Activated CD4-positive, CD25-positive, alpha-beta regulatory T cell treated with anti-CD3 and anti-CD28 coated beads, Interleukin-2, amount 50 U/mL, for 24 hours (primary cell): ENCODE data around the gene CHST8.

ENCODE experiments used
- ATAC-seq, 2 donors: fragments of 150-1000 bp; cut with Tn5 transposase; one replicate each; pipeline ENCODE4 v1.10.0; 2021; ENCODE audit warnings: mild to moderate bottlenecking in 1 of 2, moderate library complexity in 1 of 2

CHST8 gene

DNA sequence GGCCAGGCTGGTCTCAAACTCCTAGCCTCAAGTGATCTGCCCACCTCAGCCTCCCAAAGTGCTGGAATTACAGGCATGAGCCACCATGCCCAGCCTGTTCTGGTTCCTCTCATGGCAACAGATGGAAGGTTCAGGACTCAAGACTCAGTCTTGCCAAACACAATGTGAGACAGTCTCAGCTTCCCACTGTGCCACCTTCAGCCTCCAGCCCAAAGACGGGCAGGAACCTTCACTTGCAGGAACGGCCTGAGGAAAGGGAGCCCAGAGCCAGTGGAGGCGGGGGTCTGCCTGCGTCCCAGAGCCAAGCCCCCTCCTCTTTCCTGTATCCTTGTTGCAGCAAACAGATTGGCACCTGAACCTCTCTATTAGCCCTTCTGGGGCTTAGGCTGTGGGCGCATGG is 2.9 kb upstream of the CHST8 start:
- ATAC-seq = no peak

DNA sequence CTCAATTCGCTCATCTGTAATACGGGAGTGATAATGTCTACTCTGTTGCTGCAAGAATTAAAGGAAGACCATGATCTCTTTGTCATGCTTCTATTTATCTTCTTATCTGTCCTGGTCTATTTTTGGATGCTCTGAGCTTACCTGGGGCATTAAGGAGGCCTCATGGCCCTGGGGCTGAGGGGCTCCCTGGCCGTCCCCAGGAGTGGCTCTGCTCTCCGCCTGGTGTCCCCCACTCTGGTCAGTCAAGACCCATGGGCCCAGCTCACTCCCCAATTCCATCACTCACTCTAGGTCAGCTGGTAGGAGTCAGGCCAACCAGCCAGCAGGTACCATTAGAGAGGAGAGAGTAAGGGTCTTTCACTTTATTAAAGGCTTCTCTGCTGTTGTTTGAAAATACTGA is 1.1 kb upstream of the CHST8 start:
- no peak for ATAC-seq

DNA sequence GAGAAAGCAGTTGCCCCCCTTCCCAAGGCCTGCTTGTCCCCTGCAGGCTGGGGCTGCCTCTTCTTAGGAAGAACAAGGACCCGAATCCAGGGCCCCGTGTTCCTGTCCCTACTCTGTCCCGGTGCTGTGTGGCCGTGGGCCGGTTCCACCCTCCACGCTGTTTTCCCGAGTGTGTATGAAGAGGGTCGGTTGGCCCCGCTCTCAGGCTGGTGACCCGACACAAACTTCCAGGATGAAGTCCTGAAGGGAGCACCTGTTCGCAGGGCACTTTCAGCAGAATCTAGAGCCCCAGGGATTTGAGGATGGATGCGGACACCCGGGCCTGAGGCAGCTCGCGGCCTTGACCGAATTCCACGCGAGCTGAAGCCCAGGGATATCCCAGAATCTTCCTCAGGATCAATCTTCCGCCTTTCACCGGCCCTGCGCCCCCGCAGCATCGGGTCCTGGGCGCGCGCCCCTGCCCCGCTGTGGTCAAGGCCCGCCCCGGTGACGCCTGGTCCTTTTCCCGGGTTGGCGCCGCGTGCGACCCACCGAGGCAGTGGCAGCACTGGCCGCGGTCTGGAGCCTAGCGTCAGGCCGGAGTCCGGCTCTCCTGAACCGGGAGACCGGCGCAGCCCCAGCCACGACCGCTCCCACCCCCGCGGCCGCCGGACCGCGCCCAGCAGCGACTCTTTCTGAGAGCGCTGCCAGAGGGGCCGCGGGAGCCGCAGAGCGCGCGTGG is 528 bp upstream of the CHST8 start:
- ATAC-seq = no peak

GRCh38 chr19:33622505-33622808 is 704 bp downstream of the CHST8 start:
- no peak for ATAC-seq

- no peak for ATAC-seq
These were observed 1.2 kb downstream of the CHST8 start for GRCh38 chr19:33622809-33623511.

DNA sequence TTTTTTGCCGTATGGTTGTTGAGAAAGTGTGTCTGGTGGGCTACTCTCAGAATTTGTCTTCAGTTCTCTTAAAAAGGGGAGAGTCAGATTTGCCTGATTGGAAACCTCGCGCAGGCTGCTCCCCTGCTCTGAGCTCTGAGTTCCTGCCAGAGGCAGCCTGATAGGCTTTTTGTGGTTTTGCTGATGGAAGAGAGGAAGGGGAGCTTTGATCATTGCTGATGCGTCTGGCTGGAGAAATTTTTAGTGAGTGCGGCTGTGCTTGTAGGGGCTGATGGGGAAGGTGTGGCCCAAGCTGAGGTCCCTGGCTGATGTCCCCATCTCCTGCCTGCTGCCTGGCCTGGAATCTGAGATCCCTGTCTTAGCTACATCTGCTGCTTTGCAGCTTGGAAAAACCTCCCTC is 2.8 kb downstream of the CHST8 start:
- no peak for ATAC-seq

GRCh38 chr19:33627526-33627925 is 5.8 kb downstream of the CHST8 start:
- no peak for ATAC-seq

- no peak for ATAC-seq
These were observed 6.4 kb downstream of the CHST8 start for GRCh38 chr19:33627962-33628839.

GRCh38 chr19:33628921-33629825 is 7.4 kb downstream of the CHST8 start:
- ATAC-seq = no peak

DNA sequence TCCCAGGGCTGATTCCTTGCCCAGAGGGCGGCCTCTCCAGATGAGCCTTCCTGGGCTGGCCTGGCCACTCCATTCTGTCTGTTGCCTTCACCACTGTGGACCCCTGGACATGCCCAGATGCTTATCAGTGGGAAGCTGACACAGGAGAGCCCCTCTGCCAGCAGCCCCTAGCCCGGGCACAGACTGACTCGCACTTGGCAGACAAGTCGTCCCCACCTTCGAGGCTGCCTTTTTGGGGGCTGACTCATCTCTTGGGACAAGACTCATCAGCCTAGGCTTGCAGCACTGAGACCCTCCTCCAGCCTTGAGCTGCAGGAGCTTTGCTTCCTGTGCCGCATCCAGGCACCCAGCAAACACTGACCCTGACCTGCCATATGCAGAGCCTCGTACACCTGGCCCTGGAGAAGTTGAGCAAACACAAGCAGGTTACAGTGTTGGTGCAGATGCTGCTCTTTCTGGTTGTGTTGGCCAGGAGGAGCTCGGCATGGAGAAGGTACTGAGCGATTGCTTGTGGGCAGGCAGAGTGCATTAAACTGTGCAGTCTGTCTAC is 8.1 kb downstream of the CHST8 start:
- ATAC-seq = no peak

DNA sequence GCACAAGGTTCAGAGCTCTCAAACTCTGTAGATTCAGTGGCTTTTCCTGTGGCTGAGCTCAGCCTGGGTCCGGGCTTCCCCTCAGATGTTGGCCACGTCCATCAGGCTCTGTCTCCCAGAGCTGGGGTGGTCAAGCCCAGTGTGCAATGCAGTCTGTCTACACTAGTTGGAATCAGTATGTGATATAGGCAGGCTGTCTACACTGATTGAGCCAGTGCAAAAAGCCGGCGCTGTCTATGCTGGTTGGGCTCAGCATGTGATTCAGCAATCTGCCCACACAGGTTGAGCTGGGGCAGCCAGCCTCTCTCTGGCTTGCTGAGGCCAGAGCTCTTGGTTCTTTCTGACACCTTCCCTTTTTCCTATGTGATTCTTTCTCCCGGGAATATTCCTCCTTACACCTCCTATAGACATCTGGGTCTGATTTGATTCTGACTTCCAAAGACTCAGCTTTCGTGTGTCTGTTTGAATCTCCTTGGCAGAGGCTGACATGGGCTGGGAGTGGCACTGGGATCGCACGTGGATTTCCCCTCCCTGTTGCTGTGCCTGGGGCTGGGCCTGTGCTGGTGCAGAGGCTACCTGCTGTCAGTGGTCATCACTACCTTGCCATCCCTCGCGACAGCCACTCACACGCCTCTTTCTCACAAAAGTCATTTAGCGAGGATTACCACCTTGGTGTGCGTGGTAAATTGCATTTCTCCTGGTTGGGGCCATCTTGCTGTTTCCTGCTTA is 9.3 kb downstream of the CHST8 start:
- no peak for ATAC-seq

GRCh38 chr19:33631609-33631973 is 9.8 kb downstream of the CHST8 start:
- ATAC-seq = no peak

DNA sequence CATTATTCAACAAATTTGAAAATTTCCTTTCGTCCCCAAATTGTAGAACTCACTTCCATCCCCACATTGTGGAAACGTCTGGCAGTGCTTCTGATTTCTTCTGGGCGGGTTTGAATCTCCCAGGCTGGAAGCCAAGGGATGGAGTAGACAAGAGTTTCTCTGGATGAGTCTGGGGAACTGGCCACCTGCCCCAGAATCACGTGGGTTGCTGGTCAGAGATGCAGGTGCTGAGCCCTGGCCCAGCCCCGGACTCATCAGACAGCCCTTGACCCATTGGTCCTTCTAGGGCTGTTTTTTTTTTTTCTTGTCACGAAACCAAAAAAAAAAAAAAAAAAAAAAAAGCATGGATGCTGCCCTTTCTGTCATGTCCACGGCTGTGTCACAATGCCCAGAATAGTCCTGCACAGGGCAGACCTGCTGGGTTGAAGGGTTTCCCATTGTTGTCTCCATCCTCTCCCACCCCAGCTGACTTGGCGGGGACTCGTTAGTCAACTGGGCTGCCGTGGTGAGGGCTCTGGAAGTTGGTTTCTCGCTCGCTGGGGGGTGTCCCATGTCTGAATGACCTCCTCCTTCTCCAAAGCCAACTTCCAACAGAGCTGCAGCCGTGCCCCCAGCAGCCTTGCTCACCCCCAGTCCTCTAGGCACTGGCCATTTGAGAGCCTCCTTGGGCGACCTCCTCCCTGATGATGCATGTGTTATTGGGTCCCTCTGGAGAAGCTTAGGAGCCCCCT is 12.8 kb downstream of the CHST8 start:
- ATAC-seq = no peak

DNA sequence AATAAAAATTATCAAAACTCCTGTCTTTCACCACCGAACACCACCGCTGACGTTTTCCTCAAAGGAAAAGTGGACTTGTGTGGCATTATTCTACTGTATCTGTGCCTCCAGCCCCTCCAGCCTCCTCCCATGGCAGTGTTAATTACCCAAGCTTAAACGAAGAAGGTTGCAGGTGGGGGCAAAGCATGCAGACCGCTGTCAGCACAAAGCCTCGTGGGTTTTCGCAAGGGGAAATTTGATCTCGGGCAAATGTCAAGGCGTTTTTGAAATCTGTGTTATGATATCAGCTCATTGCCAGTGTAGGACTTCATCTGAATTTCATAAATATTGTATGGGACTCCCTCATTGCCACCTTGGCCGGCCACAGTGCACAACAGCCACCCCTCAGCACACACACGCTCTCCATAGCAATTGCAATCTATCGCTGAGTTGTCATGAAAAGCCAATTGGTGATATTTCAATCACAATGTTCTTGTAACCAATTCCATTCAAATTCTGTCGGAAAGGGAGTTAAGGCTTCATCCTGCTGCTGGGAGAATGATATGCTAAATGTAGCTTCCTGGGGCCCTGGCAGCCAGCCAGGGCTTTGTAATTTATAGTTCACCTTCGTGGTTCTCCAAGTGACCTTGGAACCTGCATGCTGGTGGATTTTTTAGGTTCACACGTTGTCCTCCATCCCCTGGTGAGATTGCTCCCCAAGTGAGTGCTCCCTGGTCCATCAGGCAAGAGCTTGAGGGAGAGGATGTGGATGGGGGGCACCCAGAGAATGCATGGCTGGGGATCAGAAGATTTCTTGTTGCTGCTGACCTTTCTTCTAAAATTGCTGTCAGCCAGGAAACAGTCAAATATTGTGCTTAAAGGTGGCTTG is 16.6 kb downstream of the CHST8 start:
- no peak for ATAC-seq

DNA sequence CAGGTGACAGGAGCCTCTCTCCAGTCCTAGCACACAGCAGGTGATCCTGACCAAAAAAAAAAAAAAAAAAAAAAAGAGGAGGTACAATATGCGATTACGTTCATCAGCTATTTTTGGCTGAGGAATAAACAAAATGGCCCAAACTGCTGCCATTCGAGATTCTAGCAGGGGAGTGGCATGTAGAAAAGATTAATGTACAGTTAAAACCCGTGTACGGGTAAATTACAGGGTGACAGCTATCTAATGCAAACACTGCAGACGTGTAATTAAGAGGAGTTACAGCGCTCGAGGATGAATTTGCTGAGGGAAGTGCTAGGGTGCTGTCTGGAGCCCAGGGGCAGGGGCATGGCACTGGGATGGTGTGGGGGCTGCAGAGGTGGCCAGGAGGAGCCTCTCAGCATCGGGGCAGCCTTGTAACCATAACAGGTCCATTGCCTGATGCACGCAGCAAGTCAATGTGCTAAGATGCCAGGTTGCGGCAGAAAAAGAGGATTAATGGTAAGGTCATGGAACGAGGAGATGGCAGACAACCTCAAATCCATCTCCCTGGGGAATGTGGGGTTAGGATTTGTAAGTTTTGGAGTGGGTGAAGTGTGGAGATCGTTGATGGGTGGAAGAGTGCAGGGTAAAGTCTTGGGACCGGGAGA is 17.4 kb downstream of the CHST8 start:
- ATAC-seq = no peak

- ATAC-seq = no peak
These were observed 19.0 kb downstream of the CHST8 start for GRCh38 chr19:33640773-33641172.

DNA sequence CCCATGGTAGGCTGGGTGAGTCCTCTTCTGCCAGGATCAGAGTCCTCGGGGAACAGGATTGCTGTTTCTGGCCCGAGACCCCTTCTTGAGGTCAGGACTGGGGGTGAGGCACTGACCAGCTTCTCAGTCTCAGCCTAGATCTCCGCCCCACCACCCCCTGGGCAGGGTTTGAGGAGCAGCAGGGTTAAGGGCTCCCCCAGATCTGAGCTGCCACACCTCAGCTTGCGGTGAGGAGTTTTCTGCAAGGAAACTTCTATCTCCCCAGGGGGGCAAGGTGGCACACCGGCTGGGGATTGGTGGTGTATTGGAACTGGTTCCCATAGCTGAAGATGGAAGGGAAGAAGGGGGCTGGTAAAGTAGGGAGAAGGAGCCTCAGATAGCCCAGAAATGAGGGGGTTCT is 19.5 kb downstream of the CHST8 start:
- ATAC-seq = no peak

- no peak for ATAC-seq
These were observed 20.3 kb downstream of the CHST8 start for GRCh38 chr19:33641956-33642498.

DNA sequence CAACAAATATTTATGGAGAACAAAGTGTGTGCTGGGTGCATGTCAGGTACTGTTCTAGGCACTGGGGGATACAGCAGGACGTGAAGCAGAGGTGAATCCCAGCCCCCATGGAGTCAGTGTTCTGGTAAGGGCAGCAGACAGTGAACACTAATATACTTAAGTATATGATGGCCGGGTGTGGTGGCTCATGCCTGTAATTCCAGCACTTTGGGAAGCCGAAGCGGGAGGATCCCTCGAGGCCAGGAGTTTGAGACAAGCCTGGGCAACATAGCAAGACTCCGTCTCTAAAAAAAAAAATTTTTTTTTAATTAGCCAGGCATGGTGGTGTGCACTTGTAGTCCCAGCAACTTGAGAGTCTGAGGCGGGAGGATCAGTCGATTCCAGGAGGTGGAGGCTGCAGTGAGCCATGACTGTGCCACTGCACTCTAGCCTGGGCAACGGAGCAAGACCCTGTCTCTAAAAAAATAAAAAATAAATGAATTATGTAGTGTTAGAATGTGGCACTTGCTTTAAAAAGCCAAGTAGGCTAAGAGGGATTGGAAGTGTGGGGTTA is 22.6 kb downstream of the CHST8 start:
- no peak for ATAC-seq
